Measurements from ENCODE around the gene SPEF1.

The SPEF1 gene

DNA sequence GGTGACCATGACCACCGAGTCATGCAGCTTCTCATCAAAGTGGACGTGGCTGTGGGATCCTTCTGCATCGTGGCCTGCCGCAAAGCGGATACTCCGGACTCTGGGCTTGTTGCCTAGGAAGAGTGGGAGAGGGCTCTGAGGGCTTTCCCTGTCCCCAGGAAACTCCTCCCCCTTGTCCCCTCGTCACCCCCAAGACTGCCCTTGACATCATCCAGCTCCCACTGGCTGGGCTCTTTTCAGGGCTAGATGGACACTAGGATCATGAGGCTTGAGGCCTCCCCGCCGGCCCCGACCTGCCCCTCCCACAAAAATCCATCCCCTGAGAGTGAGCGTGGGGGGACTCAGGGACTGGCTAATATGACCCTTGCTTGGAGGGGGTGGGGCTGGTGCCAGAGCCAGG, 22.7 kb downstream of the SPEF1 start:
- H3K14ac ChIP-seq (ENCODE audit: low read length in 2 of 2) = no peak overlapping the region
- H3K9me3 ChIP-seq (ENCODE audit: control insufficient read depth, low read length) = no peaks in the 10 kb centered on the region
- no peak overlapping the region for H3K27ac ChIP-seq (ENCODE audit: low read length, poor library complexity, severe bottlenecking)
- H3K4ac ChIP-seq (ENCODE audit: low read depth in 1 of 2, low read length in 2 of 2) = no peak overlapping the region
- no peak overlapping the region for H2AK5ac ChIP-seq (ENCODE audit: low read length, severe bottlenecking)
- peaks cover 13% of the 10 kb centered on the region for H3K79me1 ChIP-seq (replicated peaks; ENCODE audit: low read length, poor library complexity, severe bottlenecking)
- no peak overlapping the region for H3K9ac ChIP-seq (ENCODE audit: low read length)
- no peak overlapping the region for H4K91ac ChIP-seq (ENCODE audit: low read length)
- no peak overlapping the region for H4K8ac ChIP-seq (ENCODE audit: low read length)
- peaks cover 41 to 43% of the 10 kb centered on the region in 2 experiments for H3K36me3 ChIP-seq (ENCODE audit: control insufficient read depth in 1 of 2, insufficient read depth in 2 of 2, low read depth in 1 of 2, low read length in 2 of 2)
- H3K18ac ChIP-seq (ENCODE audit: low read depth in 1 of 2, low read length in 2 of 2) = no peak overlapping the region
- H2AFZ ChIP-seq (ENCODE audit: low read depth, low read length) = no peak overlapping the region
- 95% methylated on average over 7 of the region's 11 CpGs for WGBS
- no peak overlapping the region for H2BK120ac ChIP-seq (ENCODE audit: low read depth, low read length)
- H3K4me2 ChIP-seq (ENCODE audit: low read length, poor library complexity, severe bottlenecking) = no peak overlapping the region
- H3K23ac ChIP-seq (ENCODE audit: low read length in 2 of 2) = no peak overlapping the region
- peaks cover 2% of the 10 kb centered on the region for H3K4me1 ChIP-seq (ENCODE audit: control insufficient read depth, insufficient read depth, low read depth, low read length)
- no peak for DNase-seq
- H3K4me3 ChIP-seq (ENCODE audit: insufficient read depth in 1 of 2, low read depth in 1 of 2, low read length in 2 of 2) = no peak overlapping the region
- no peak overlapping the region for H2BK12ac ChIP-seq (ENCODE audit: low read length in 2 of 2)
- H2BK15ac ChIP-seq (ENCODE audit: low read depth, poor library complexity, severe bottlenecking) = no peak overlapping the region
- no peaks in the 10 kb centered on the region for H3K27me3 ChIP-seq (ENCODE audit: control insufficient read depth in 1 of 2, insufficient read depth in 1 of 2, low read length in 2 of 2)
- no peak overlapping the region for H2BK5ac ChIP-seq (ENCODE audit: low read depth, low read length, poor library complexity, severe bottlenecking)

GRCh38 chr20:3757268-3757667, 24.0 kb downstream of the SPEF1 start:
- H3K4me3 ChIP-seq (ENCODE audit: insufficient read depth in 1 of 2, low read depth in 1 of 2, low read length in 2 of 2) = no peak overlapping the region
- WGBS = no CpG with 5 or more reads among the region's 2 CpGs

GRCh38 chr20:3755814-3756480, 25.3 kb downstream of the SPEF1 start:
- no peak for DNase-seq
- WGBS = 85% methylated on average over 5 of the region's 5 CpGs
- Histone ChIP-seq H3K18ac (ENCODE audit: low read depth in 1 of 2, low read length in 2 of 2) (no peak overlapping the region), H2BK15ac (ENCODE audit: low read depth, poor library complexity, severe bottlenecking) (no peak overlapping the region), H3K9ac (ENCODE audit: low read length) (no peak overlapping the region), H4K91ac (ENCODE audit: low read length) (no peak overlapping the region), H3K27ac (ENCODE audit: low read length, poor library complexity, severe bottlenecking) (no peak overlapping the region), H3K9me3 (ENCODE audit: control insufficient read depth, low read length) (no peaks in the 10 kb centered on the region), H2BK5ac (ENCODE audit: low read depth, low read length, poor library complexity, severe bottlenecking) (no peak overlapping the region), H2BK12ac (ENCODE audit: low read length in 2 of 2) (no peak overlapping the region), H3K4me1 (ENCODE audit: control insufficient read depth, insufficient read depth, low read depth, low read length) (peaks cover 8% of the 10 kb centered on the region), H3K27me3 (ENCODE audit: control insufficient read depth in 1 of 2, insufficient read depth in 1 of 2, low read length in 2 of 2) (peaks cover 0 to 3% of the 10 kb centered on the region in 2 experiments), H2AFZ (ENCODE audit: low read depth, low read length) (no peak overlapping the region), H3K4me3 (ENCODE audit: insufficient read depth in 1 of 2, low read depth in 1 of 2, low read length in 2 of 2) (no peak overlapping the region), H2BK120ac (ENCODE audit: low read depth, low read length) (no peak overlapping the region), H4K8ac (ENCODE audit: low read length) (no peak overlapping the region), H3K14ac (ENCODE audit: low read length in 2 of 2) (no peak overlapping the region), H2AK5ac (ENCODE audit: low read length, severe bottlenecking) (no peak overlapping the region), H3K4me2 (ENCODE audit: low read length, poor library complexity, severe bottlenecking) (no peak overlapping the region), H3K4ac (ENCODE audit: low read depth in 1 of 2, low read length in 2 of 2) (no peak overlapping the region), H3K23ac (ENCODE audit: low read length in 2 of 2) (no peak overlapping the region), H3K79me1 (replicated peaks; ENCODE audit: low read length, poor library complexity, severe bottlenecking) (peaks cover 13% of the 10 kb centered on the region), H3K36me3 (ENCODE audit: control insufficient read depth in 1 of 2, insufficient read depth in 2 of 2, low read depth in 1 of 2, low read length in 2 of 2) (peaks cover 42 to 54% of the 10 kb centered on the region in 2 experiments)

More at GRCh38 chr20:3757268-3757667, 24.0 kb downstream of the SPEF1 start:
- Histone ChIP-seq H3K27me3 (ENCODE audit: control insufficient read depth in 1 of 2, insufficient read depth in 1 of 2, low read length in 2 of 2) (no peaks in the 10 kb centered on the region), H3K79me1 (replicated peaks; ENCODE audit: low read length, poor library complexity, severe bottlenecking) (peaks cover 13% of the 10 kb centered on the region), H3K27ac (ENCODE audit: low read length, poor library complexity, severe bottlenecking) (no peak overlapping the region), H2AK5ac (ENCODE audit: low read length, severe bottlenecking) (no peak overlapping the region), H3K4ac (ENCODE audit: low read depth in 1 of 2, low read length in 2 of 2) (no peak overlapping the region), H3K36me3 (ENCODE audit: control insufficient read depth in 1 of 2, insufficient read depth in 2 of 2, low read depth in 1 of 2, low read length in 2 of 2) (peaks cover 42 to 43% of the 10 kb centered on the region in 2 experiments), H4K91ac (ENCODE audit: low read length) (no peak overlapping the region), H3K23ac (ENCODE audit: low read length in 2 of 2) (no peak overlapping the region), H2AFZ (ENCODE audit: low read depth, low read length) (no peak overlapping the region), H3K4me1 (ENCODE audit: control insufficient read depth, insufficient read depth, low read depth, low read length) (peaks cover 2% of the 10 kb centered on the region), H4K8ac (ENCODE audit: low read length) (no peak overlapping the region), H3K18ac (ENCODE audit: low read depth in 1 of 2, low read length in 2 of 2) (no peak overlapping the region), H3K9me3 (ENCODE audit: control insufficient read depth, low read length) (no peaks in the 10 kb centered on the region), H2BK120ac (ENCODE audit: low read depth, low read length) (no peak overlapping the region), H2BK12ac (ENCODE audit: low read length in 2 of 2) (no peak overlapping the region), H3K9ac (ENCODE audit: low read length) (no peak overlapping the region), H3K14ac (ENCODE audit: low read length in 2 of 2) (no peak overlapping the region), H2BK15ac (ENCODE audit: low read depth, poor library complexity, severe bottlenecking) (no peak overlapping the region), H2BK5ac (ENCODE audit: low read depth, low read length, poor library complexity, severe bottlenecking) (no peak overlapping the region), H3K4me2 (ENCODE audit: low read length, poor library complexity, severe bottlenecking) (no peak overlapping the region)
- no peak for DNase-seq

GRCh38 chr20:3755269-3755668, 26.0 kb downstream of the SPEF1 start:
- Histone ChIP-seq H2AK5ac (ENCODE audit: low read length, severe bottlenecking) (no peak overlapping the region), H3K23ac (ENCODE audit: low read length in 2 of 2) (no peak overlapping the region), H3K9me3 (ENCODE audit: control insufficient read depth, low read length) (no peaks in the 10 kb centered on the region), H2AFZ (ENCODE audit: low read depth, low read length) (no peak overlapping the region), H2BK12ac (ENCODE audit: low read length in 2 of 2) (no peak overlapping the region), H4K8ac (ENCODE audit: low read length) (no peak overlapping the region), H3K4me3 (ENCODE audit: insufficient read depth in 1 of 2, low read depth in 1 of 2, low read length in 2 of 2) (no peak overlapping the region), H2BK15ac (ENCODE audit: low read depth, poor library complexity, severe bottlenecking) (no peak overlapping the region), H3K14ac (ENCODE audit: low read length in 2 of 2) (no peak overlapping the region), H3K27ac (ENCODE audit: low read length, poor library complexity, severe bottlenecking) (no peak overlapping the region), H3K4me1 (ENCODE audit: control insufficient read depth, insufficient read depth, low read depth, low read length) (peaks cover 10% of the 10 kb centered on the region), H4K91ac (ENCODE audit: low read length) (no peak overlapping the region), H3K18ac (ENCODE audit: low read depth in 1 of 2, low read length in 2 of 2) (no peak overlapping the region), H3K36me3 (ENCODE audit: control insufficient read depth in 1 of 2, insufficient read depth in 2 of 2, low read depth in 1 of 2, low read length in 2 of 2) (peaks cover 49 to 54% of the 10 kb centered on the region in 2 experiments), H2BK120ac (ENCODE audit: low read depth, low read length) (no peak overlapping the region), H3K9ac (ENCODE audit: low read length) (no peak overlapping the region), H3K27me3 (ENCODE audit: control insufficient read depth in 1 of 2, insufficient read depth in 1 of 2, low read length in 2 of 2) (peaks cover 0 to 10% of the 10 kb centered on the region in 2 experiments), H3K79me1 (replicated peaks; ENCODE audit: low read length, poor library complexity, severe bottlenecking) (peaks cover 12% of the 10 kb centered on the region), H3K4me2 (ENCODE audit: low read length, poor library complexity, severe bottlenecking) (no peak overlapping the region), H2BK5ac (ENCODE audit: low read depth, low read length, poor library complexity, severe bottlenecking) (no peak overlapping the region), H3K4ac (ENCODE audit: low read depth in 1 of 2, low read length in 2 of 2) (no peak overlapping the region)
- DNase-seq = no peak
- 100% methylated on average over 3 of the region's 7 CpGs for WGBS
